Measurements from ENCODE around the gene OGA. TPM values are rescaled to one million over a fixed set of nuclear protein-coding genes. Genes with fewer than 3 reads are reported as not detected.
A peak's percentile ranks its signal among the peaks of the same experiment; 100 is the strongest.

Gene OGA
- total and polyA plus RNA-seq, 10 donors = 65.7 to 234 (median 162) TPM

- TF ChIP-seq POLR2A (IDR thresholded peaks at IDR 0.05) (no peak), POLR2AphosphoS5 (IDR thresholded peaks at IDR 0.05) (no peak), CTCF (IDR thresholded peaks at IDR 0.05 in 8 of 11, conservative IDR thresholded peaks at IDR 0.05 in 3 of 11) (no peak)
- H3K27me3 ChIP-seq (replicated peaks in 1 of 7) = no peaks in the 10 kb centered on the region
- peaks cover 0 to 35% (median 0%) of the 10 kb centered on the region in 6 donors for H3K36me3 ChIP-seq
- intact Hi-C loops (cut with DNase I; ENCODE audit: low total_unique reads) = no loop called here
- peak overlapping the region in 1 of 8 donors; percentile 89 for H3K27ac ChIP-seq
- WGBS, 5 donors = 90 to 97% (median 93%) methylated on average over 10 of the region's 10 CpGs
- peak; percentile 65 for DNase-seq
- H3K4me3 ChIP-seq = no peak overlapping the region
- H3K9me3 ChIP-seq = no peaks in the 10 kb centered on the region
- peaks cover 12 to 46% (median 29%) of the 10 kb centered on the region in 6 donors for H3K4me1 ChIP-seq
Observed at GRCh38 chr10:101827919-101828600, 9.8 kb upstream of the OGA start.

GRCh38 chr10:101826852-101827434 is 8.7 kb upstream of the OGA start:
- H3K27ac ChIP-seq = no peak overlapping the region
- peak; percentile 54 for DNase-seq

GRCh38 chr10:101824736-101825135 is 6.5 kb upstream of the OGA start:
- no peak for DNase-seq
- peaks cover 0 to 19% (median 9%) of the 10 kb centered on the region in 6 donors for H3K4me1 ChIP-seq
- H3K36me3 ChIP-seq = peaks cover 0 to 35% (median 0%) of the 10 kb centered on the region in 6 donors
- intact Hi-C loops (cut with DNase I; ENCODE audit: low total_unique reads) = no loop called here
- H3K27ac ChIP-seq = no peak overlapping the region
- WGBS, 5 donors = 72 to 95% (median 89%) methylated on average over 2 of the region's 2 CpGs
- TF ChIP-seq CTCF (IDR thresholded peaks at IDR 0.05 in 8 of 11, conservative IDR thresholded peaks at IDR 0.05 in 3 of 11) = no peak
- TF ChIP-seq POLR2A (IDR thresholded peaks at IDR 0.05) = no peak
- H3K9me3 ChIP-seq = no peaks in the 10 kb centered on the region
- H3K4me3 ChIP-seq = no peak overlapping the region
- H3K27me3 ChIP-seq (replicated peaks in 1 of 7) = no peaks in the 10 kb centered on the region

More at GRCh38 chr10:101826852-101827434, 8.7 kb upstream of the OGA start:
- 89 to 98% (median 91%) methylated on average over 5 of the region's 5 CpGs for WGBS, 5 donors
- Histone ChIP-seq H3K4me1 (peaks cover 12 to 37% (median 28%) of the 10 kb centered on the region in 6 donors), H3K36me3 (peaks cover 0 to 35% (median 0%) of the 10 kb centered on the region in 6 donors), H3K27me3 (replicated peaks in 1 of 7) (no peaks in the 10 kb centered on the region), H3K9me3 (no peaks in the 10 kb centered on the region), H3K4me3 (no peak overlapping the region)
- no peak for TF ChIP-seq CTCF (IDR thresholded peaks at IDR 0.05 in 8 of 11, conservative IDR thresholded peaks at IDR 0.05 in 3 of 11)
- no peak for TF ChIP-seq POLR2A (IDR thresholded peaks at IDR 0.05)
- TF ChIP-seq POLR2AphosphoS5 (IDR thresholded peaks at IDR 0.05) = no peak
- intact Hi-C loops (cut with DNase I; ENCODE audit: low total_unique reads) = no loop called here
